ENCODE results near the gene MACROD2.

DNA sequence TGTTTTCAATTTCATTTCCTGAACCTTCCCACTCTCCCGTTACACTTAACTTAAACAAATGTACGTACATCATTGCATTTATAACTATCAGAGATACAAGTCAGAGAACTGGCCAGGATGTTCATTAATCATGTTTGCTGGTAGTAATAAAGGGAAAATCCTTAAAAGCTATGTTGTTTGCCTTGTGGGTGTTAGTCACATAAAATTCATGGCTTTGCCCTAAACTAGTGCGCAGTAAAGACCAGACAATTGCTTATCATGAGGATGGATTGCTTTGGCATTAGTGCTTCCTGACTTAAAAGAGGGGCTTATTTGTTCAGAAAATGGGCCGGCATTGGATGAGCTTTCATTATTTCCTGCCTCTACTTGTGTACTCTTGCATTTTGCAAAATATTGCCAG lies 1379.4 kb downstream of the MACROD2 start:
- TF ChIP-seq, protein P1, sequence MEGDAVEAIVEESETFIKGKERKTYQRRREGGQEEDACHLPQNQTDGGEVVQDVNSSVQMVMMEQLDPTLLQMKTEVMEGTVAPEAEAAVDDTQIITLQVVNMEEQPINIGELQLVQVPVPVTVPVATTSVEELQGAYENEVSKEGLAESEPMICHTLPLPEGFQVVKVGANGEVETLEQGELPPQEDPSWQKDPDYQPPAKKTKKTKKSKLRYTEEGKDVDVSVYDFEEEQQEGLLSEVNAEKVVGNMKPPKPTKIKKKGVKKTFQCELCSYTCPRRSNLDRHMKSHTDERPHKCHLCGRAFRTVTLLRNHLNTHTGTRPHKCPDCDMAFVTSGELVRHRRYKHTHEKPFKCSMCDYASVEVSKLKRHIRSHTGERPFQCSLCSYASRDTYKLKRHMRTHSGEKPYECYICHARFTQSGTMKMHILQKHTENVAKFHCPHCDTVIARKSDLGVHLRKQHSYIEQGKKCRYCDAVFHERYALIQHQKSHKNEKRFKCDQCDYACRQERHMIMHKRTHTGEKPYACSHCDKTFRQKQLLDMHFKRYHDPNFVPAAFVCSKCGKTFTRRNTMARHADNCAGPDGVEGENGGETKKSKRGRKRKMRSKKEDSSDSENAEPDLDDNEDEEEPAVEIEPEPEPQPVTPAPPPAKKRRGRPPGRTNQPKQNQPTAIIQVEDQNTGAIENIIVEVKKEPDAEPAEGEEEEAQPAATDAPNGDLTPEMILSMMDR (IDR thresholded peaks at IDR 0.05) = no peak
- TF ChIP-seq EP300 (IDR thresholded peaks at IDR 0.05) (no peak), POLR2A (IDR thresholded peaks at IDR 0.05) (no peak)

Measured in ovary (tissue), 3 donors.